Immature natural killer cell (primary cell): ENCODE results near the gene FXYD6. TPM values are rescaled to one million over a fixed set of nuclear protein-coding genes. Genes with fewer than 3 reads are reported as not detected.

Experiments used
- DNase-seq, 3 donors: peaks; one replicate each; pipeline ENCODE4 v3.0.0; 2022; ENCODE audit warnings: mixed read lengths in 1 of 3
- H3K27ac Mint-ChIP-seq, 6 donors: one replicate each; pipeline ENCODE4 v1.8.0; 2020; ENCODE audit warnings: mixed read lengths in 6 of 6, mild to moderate bottlenecking in 5 of 6, inconsistent platforms in 4 of 6, moderate library complexity in 3 of 6
- H3K27me3 Mint-ChIP-seq, 3 donors: one replicate each; pipeline ENCODE4 v1.8.0; 2020 to 2021; ENCODE audit warnings: low read depth in 3 of 3, mild to moderate bottlenecking in 3 of 3, mixed read lengths in 3 of 3, moderate library complexity in 3 of 3, inconsistent platforms in 1 of 3
- H3K36me3 Mint-ChIP-seq, 3 donors: one replicate each; pipeline ENCODE4 v1.8.0; 2020; ENCODE audit warnings: mixed read lengths in 3 of 3, inconsistent platforms in 2 of 3, mild to moderate bottlenecking in 2 of 3
- H3K4me1 Mint-ChIP-seq, 2 donors: one replicate each; pipeline ENCODE4 v1.8.0; 2020; ENCODE audit warnings: inconsistent platforms in 2 of 2, mild to moderate bottlenecking in 2 of 2, mixed read lengths in 2 of 2, moderate library complexity in 1 of 2
- H3K4me3 Mint-ChIP-seq, 5 donors: one replicate each; pipeline ENCODE4 v1.8.0; 2020; ENCODE audit warnings: mild to moderate bottlenecking in 5 of 5, mixed read lengths in 5 of 5, inconsistent platforms in 3 of 5, moderate library complexity in 3 of 5
- H3K9me3 Mint-ChIP-seq, 6 donors: one replicate each; pipeline ENCODE4 v1.8.0; 2020; ENCODE audit warnings: mild to moderate bottlenecking in 6 of 6, mixed read lengths in 6 of 6, inconsistent platforms in 4 of 6, moderate library complexity in 3 of 6
- polyA plus RNA-seq, 3 donors: library from polyadenylated mRNA; unstranded; fragments of 300-500 nt; fragmentation: Illumina TruSeq; gene quantifications; one replicate each; pipeline ENCODE4 v1.2.3, GENCODE V29; 2021

The FXYD6 gene
- polyA plus RNA-seq, 3 donors from 2014 or later, result not detected

DNA sequence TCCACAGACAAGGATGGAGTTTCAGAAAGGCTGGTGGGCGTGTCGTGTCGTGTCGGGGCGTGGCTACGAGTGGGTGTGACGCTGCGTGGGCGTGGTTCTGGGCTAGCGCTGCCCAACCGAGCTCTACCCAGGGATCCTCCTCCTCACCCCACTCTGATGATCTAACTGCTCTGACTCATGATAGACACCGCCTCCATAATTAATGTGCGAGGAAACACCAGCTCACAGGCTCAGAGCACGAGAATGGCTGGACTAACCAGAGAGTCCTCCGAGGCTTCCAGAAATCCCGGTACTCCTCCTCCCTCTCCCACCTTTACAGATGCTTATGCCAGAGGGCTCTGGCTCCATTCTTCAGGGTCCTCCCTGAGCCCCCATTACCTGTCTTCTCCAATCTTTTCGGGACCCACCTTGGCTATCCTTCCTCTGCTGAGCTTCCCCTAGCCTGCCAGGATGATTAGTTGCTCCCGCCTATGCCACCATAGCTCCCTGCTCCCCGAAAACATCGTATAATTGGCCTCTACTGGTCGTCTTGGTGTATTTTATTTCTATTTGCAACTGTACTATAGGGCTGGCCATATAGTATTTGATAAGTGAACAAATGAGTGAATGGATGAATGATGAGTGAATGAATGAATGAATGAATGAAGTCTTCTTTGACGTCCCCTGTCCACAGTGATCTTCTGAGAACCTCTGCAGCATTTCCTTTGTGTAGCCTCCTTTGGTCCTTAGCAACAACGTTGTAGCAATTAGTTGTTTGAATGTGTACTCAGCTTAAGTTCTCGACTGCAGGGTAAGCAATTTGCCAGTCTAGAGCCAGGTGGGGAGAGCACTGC lies 31.0 kb upstream of the FXYD6 start:
- DNase-seq, result peak; percentile 34 to 43 (median 38)
- H3K4me1 Mint-ChIP-seq, result peaks cover 0 to 5% of the 10 kb centered on the region in 2 donors
- no peaks in the 10 kb centered on the region for H3K9me3 Mint-ChIP-seq
- no peaks in the 10 kb centered on the region for H3K27me3 Mint-ChIP-seq
- H3K36me3 Mint-ChIP-seq, result peaks cover 0 to 6% (median 0%) of the 10 kb centered on the region in 3 donors
- peak overlapping the region in 2 of 6 donors; percentile 1 to 64 for H3K27ac Mint-ChIP-seq
- peak overlapping the region in 1 of 5 donors; percentile 25 for H3K4me3 Mint-ChIP-seq

DNA sequence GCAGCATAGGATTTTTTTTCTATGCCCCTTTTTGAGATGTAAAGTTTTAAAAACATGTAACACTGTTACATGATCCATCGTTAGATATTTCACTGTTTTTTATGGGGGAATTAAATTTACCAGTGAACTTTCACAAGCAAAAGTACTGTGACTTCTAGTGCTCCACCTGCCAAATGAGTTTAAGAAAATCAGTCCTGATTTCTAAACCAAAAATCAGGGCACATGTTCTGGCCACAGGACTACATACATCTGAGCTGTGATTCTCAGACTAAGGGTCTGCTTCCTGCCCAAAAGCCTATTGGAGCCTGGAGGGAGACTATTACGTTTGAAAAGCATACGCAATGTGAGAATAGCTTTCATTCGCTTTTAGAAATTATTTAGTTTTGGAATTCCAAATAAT lies 30.3 kb upstream of the FXYD6 start:
- no peak for DNase-seq
- Mint-ChIP-seq H3K27me3 (no peaks in the 10 kb centered on the region), H3K4me1 (peaks cover 0 to 5% of the 10 kb centered on the region in 2 donors), H3K27ac (no peak overlapping the region), H3K4me3 (no peak overlapping the region), H3K36me3 (peaks cover 0 to 6% (median 0%) of the 10 kb centered on the region in 3 donors), H3K9me3 (no peaks in the 10 kb centered on the region)

DNA sequence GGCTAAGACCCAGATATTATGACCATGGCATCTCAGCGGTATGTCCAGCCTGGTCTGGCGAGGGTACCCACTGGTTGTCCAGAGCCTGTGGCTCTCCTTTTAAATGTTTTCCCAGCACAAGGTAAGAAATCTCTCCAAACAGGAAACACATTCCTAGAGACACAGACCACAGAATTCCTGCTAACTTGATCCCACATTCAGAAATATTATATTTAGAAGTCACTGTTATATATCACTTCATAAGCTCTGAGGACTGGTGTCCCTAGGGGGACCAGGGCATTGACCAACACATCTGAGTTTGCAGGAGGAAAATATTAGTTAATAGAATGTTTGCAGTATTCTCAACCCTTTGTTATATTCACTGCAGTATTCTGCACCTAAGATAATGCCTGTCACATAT lies 29.7 kb upstream of the FXYD6 start:
- peaks cover 0 to 5% of the 10 kb centered on the region in 2 donors for H3K4me1 Mint-ChIP-seq
- H3K36me3 Mint-ChIP-seq, result peaks cover 0 to 6% (median 0%) of the 10 kb centered on the region in 3 donors
- H3K27ac Mint-ChIP-seq, result peak overlapping the region in 1 of 6 donors; percentile 55
- H3K4me3 Mint-ChIP-seq, result no peak overlapping the region
- DNase-seq, result no peak
- H3K9me3 Mint-ChIP-seq, result no peaks in the 10 kb centered on the region
- no peaks in the 10 kb centered on the region for H3K27me3 Mint-ChIP-seq

DNA sequence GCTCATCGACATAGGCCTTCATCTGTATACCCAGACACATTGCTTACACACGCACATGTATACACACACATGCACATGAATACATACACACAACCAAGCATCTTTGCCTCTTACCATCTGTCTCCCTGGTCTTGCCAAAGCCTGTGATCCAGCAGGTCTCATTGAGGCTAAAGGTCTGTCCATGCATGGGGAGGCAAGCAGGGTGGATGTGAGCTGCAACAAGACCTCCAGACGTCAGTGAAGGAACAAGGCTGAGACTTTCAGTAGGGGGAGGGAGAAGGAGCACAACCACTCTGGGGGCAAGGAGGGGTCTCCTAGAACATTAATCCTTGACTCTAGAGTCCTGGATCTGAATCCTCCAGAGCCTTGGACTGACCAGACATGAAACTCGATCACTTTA lies 29.1 kb upstream of the FXYD6 start:
- peaks cover 0 to 5% of the 10 kb centered on the region in 2 donors for H3K4me1 Mint-ChIP-seq
- no peak overlapping the region for H3K27ac Mint-ChIP-seq
- H3K27me3 Mint-ChIP-seq, result no peaks in the 10 kb centered on the region
- peaks cover 0 to 3% (median 0%) of the 10 kb centered on the region in 3 donors for H3K36me3 Mint-ChIP-seq
- no peaks in the 10 kb centered on the region for H3K9me3 Mint-ChIP-seq
- no peak for DNase-seq
- no peak overlapping the region for H3K4me3 Mint-ChIP-seq

DNA sequence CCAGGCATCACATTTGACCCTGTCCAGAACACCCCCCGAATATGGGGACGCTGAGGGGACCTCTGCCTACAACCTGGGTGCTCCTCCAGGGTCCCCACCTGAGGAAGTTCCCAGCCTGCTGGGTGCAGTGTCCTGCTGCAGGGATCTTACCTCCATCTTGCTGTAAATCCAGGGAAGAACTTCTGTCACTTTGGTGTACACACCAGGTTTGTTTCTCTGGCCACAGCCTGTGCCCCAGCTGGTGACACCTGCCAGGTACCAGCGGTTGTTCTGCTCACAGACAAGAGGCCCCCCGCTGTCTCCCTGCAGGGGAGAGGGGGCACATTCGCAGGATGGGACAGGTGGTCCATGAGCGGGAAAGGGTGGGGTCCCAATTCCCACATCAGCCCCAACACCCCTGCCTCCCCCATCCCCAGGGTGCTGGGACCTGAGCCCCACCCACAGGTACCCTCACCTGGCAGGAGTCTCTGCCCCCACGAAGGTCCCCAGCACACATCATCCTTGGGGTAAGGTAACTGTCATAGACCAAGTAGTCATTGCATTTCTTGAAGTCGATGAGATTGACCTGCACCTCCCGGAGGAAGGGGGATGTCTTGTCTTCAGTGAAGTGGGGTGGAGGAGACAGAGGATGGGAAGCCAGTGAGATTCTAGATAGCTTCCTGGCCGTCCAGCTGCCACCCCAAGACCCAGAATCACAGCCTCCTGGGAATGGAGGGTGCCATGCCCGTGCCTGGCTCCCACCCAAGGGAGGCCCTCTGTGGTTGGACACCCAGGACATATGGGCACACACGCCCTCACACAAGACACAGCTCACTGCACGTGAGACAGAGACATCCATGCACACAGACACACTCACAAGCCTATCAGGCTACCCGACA lies 27.3 kb upstream of the FXYD6 start:
- H3K9me3 Mint-ChIP-seq, result no peaks in the 10 kb centered on the region

DNA sequence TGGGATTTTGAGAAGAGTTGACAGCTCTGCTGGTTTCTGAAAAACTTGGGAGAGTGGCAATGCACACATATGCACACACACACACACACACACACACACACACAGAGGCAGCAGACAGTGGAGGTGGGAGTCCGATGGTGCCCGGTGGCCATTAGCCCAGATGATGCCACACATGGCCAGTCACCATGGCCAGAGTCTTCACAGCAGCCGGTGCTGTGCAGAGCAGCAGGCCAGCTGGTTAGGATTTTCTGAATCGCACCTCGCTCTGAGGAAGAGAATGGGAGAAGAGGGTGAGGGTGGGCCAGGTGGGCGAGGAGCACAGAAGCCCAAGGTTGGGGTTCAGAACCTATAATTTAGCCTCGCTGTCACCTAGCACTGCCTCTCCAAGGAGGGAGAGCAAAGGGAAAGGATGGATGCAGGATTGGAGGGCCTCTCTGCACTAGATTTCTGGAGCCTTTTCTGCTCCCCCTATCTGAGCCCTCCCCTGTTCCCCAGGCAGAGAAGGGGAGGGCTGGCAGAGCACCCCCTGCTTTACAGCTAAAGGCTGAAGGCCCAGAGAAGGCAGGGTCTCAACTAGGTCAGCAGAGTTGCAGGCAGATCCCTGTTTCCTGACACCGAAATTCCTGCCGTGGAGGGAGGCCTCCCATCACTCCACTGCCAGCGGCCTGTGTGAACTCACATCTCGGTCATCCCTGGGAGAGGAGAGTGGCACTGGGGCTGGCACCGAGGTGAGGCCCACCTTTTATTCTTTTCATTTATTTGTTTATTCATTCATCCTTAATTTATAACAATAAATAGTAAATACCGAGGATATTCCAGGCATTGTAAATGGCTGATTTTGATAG lies 25.8 kb upstream of the FXYD6 start:
- H3K4me3 Mint-ChIP-seq, result no peak overlapping the region
- no peak for DNase-seq
- H3K27ac Mint-ChIP-seq, result no peak overlapping the region
- no peaks in the 10 kb centered on the region for H3K27me3 Mint-ChIP-seq
- H3K36me3 Mint-ChIP-seq, result no peaks in the 10 kb centered on the region
- no peaks in the 10 kb centered on the region for H3K9me3 Mint-ChIP-seq
- no peaks in the 10 kb centered on the region for H3K4me1 Mint-ChIP-seq

More for the DNA sequence above, 27.3 kb upstream of the FXYD6 start:
- Mint-ChIP-seq H3K27me3 (no peaks in the 10 kb centered on the region), H3K36me3 (peaks cover 0 to 3% (median 0%) of the 10 kb centered on the region in 3 donors), H3K4me1 (peaks cover 0 to 5% of the 10 kb centered on the region in 2 donors), H3K4me3 (no peak overlapping the region), H3K27ac (no peak overlapping the region)
- DNase-seq, result no peak

DNA sequence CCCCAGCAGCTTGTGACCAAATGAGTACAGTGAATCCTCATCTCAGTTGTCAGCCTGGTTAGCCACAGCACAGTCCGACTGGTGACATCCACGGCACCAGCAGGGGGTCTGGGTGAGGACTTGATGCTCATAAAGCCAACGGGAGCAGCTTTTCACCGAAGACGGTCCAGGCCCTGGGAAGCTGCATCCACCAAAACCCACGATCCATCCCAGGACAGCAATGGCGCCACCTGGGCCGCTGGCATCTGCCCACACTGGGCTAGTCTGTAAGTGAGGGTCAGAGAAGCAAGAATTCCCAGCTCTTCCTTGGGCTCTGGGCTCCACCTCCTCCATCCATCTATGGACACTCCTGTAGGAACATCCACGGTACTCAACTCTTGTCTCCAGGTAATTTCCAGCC lies 25.1 kb upstream of the FXYD6 start:
- Mint-ChIP-seq H3K27ac (no peak overlapping the region), H3K36me3 (no peaks in the 10 kb centered on the region)
- DNase-seq, result no peak

DNA sequence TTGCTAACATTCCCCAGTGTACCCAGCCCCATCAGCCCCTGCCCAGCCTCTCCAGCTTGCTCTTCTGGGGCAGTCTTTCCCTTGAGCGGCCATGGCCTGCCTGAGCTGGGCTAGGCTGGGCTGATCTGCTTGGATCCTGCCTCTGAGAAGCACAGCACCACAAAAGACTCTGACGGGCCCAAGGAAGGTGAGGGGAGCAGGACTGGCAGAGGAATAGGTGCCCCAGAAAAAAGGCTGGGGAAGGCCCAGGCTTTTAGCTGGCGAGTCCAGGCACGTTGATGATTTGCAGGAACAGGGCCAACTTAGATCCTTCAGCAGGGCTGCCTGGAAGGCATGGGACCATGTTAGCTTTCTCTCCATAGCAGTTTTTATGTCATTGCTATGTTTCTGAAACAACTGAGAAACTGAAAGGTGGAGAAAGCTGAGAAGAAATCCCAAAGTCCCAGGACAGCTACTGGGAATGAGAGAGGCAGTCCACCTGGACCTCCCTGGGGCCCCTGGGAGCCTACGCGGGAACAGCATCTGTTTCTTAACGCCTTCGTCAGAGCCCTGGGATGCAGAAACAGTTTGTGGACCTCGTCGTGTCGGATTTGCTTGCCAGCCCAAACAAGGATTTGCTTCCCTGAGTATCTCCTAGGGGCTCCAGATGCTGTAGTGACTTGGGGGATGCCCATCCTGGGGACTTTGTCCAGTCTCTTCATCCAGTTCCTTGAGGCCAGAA lies 24.4 kb upstream of the FXYD6 start:
- H3K4me3 Mint-ChIP-seq, result no peak overlapping the region
- no peak overlapping the region for H3K27ac Mint-ChIP-seq
- DNase-seq, result no peak
- no peaks in the 10 kb centered on the region for H3K4me1 Mint-ChIP-seq
- H3K9me3 Mint-ChIP-seq, result no peaks in the 10 kb centered on the region
- no peaks in the 10 kb centered on the region for H3K36me3 Mint-ChIP-seq
- no peaks in the 10 kb centered on the region for H3K27me3 Mint-ChIP-seq

More for the DNA sequence above, 25.1 kb upstream of the FXYD6 start:
- Mint-ChIP-seq H3K4me1 (no peaks in the 10 kb centered on the region), H3K27me3 (no peaks in the 10 kb centered on the region), H3K9me3 (no peaks in the 10 kb centered on the region), H3K4me3 (no peak overlapping the region)

DNA sequence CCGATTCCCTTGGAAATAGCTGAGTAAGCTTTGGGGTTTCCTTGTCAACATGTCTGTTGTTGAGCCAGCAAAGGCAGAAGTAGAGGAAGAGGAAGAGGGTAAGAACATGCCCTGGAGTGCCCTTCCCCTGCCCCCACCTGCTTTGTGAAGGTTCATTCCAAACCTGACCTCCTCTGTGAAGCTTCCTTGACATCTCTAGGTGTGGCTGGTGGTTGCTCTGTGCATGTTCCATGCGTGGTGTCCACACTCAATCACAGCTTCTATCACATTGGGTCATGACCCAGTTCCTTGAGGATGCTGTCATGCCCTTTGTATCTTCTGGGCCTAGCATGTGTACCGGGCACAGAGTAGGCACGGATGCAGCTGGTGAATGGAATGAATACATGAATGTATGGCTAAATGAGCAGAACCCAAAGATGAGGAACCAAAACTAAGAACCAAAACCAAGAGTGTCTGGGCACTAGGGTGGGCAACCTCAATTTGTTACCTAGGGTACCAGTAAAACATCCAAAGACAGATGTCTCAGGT lies 23.7 kb upstream of the FXYD6 start:
- no peak overlapping the region for H3K4me3 Mint-ChIP-seq
- H3K36me3 Mint-ChIP-seq, result no peaks in the 10 kb centered on the region
- H3K27ac Mint-ChIP-seq, result no peak overlapping the region
- H3K9me3 Mint-ChIP-seq, result no peaks in the 10 kb centered on the region
- H3K4me1 Mint-ChIP-seq, result no peaks in the 10 kb centered on the region
- no peak for DNase-seq
- H3K27me3 Mint-ChIP-seq, result no peaks in the 10 kb centered on the region

DNA sequence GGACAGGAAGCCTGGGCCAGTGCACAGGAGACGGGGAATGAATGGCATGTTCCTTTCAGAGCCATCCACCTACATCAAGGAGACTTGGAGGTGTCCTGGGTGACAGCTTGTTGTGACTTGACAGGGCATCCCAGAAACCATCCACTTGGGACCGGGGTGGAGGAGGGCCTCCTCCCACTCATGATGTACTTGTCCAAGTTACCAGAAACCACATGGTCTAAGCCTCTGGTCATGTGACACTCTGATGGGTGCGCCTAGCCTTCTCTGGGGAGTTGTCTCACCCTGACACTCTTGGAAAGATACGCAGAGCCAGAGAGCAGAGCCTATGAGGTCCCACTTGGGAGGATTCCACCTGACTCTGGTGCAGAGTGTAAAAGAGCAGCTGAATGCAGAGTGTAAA lies 21.6 kb upstream of the FXYD6 start:
- no peak overlapping the region for H3K27ac Mint-ChIP-seq
- DNase-seq, result no peak

DNA sequence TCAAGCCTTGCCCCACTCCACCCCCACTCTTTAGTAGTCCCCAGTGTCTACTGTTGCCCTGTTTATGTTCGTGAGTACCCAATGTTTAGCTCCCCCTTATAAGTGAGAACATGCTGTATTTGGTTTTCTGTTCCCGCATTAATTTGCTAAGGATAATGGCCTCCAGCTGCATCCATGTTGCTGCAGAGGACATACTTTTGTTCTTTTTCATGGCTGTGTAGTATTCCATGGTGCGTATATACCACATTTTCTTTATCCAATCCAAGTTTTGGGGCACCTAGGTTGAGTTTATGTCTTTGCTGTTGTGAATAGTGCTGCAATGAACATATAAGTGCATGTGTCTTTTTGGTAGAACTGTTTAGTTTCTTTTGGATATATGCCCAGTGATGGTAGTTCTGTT lies 16.2 kb upstream of the FXYD6 start:
- Mint-ChIP-seq H3K9me3 (no peaks in the 10 kb centered on the region), H3K4me1 (no peaks in the 10 kb centered on the region), H3K36me3 (peaks cover 0 to 4% (median 3%) of the 10 kb centered on the region in 3 donors), H3K27me3 (peaks cover 0 to 19% (median 2%) of the 10 kb centered on the region in 3 donors), H3K27ac (no peak overlapping the region), H3K4me3 (no peak overlapping the region)
- DNase-seq, result no peak

More for the DNA sequence above, 21.6 kb upstream of the FXYD6 start:
- Mint-ChIP-seq H3K36me3 (no peaks in the 10 kb centered on the region), H3K9me3 (no peaks in the 10 kb centered on the region), H3K4me1 (no peaks in the 10 kb centered on the region), H3K27me3 (peaks cover 0 to 3% (median 2%) of the 10 kb centered on the region in 3 donors), H3K4me3 (no peak overlapping the region)

DNA sequence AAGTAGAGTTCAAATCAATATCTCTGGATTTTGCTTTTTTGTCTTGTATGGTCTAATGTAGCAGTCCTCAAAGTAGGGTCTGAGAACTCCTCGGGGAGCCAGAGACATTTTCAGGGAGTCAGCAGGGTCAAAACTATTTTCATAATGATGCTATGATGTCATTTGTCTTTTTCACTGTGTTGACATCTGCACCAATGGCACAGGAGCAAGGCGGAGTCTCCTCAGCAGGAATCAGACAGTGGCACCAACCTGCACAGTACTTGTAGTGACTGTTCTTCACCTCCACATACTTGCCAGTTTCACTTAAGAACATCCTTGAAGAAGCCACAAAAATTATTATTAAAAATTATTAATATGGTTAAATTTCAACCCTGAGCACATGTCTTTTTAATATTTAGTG lies 14.9 kb upstream of the FXYD6 start:
- peaks cover 0 to 4% (median 3%) of the 10 kb centered on the region in 3 donors for H3K36me3 Mint-ChIP-seq
- no peak overlapping the region for H3K4me3 Mint-ChIP-seq
- H3K9me3 Mint-ChIP-seq, result no peaks in the 10 kb centered on the region
- H3K27me3 Mint-ChIP-seq, result peaks cover 1 to 19% (median 2%) of the 10 kb centered on the region in 3 donors
- no peak for DNase-seq
- H3K4me1 Mint-ChIP-seq, result no peaks in the 10 kb centered on the region
- H3K27ac Mint-ChIP-seq, result no peak overlapping the region

DNA sequence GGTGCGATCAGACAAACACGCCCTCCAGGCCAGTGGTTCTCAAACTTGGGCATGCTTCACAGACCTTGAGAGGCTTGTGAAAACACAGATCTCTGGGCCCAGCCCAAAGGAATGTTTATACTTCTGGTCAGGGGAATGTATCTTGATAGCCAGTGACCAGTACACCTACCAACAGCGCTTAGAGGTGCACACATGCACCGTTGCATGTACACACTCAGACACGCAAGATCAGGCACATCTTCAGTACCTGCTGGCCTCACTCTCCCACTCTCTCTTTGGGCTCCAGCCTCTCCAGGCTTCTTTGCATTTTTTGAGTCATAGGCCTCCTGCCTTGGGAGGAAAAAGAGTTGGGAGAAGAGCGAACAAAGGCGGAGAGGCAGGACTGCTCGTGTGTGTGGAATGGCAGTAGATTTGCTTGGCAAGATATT lies 11.7 kb upstream of the FXYD6 start:
- H3K27ac Mint-ChIP-seq, result no peak overlapping the region
- no peak for DNase-seq

More for the DNA sequence above, 11.7 kb upstream of the FXYD6 start:
- Mint-ChIP-seq H3K27me3 (peaks cover 0 to 22% (median 1%) of the 10 kb centered on the region in 3 donors), H3K4me3 (no peak overlapping the region), H3K36me3 (peaks cover 0 to 4% (median 3%) of the 10 kb centered on the region in 3 donors), H3K4me1 (no peaks in the 10 kb centered on the region), H3K9me3 (no peaks in the 10 kb centered on the region)
